Spleen (tissue), 7 donors: ENCODE data around the gene WBP1L.

Experiments
- CTCF ChIP-seq, 11 experiments: fragments of 200-600 bp in 7 of 11; fragments of 450-650 bp in 4 of 11; sonication (generic) in 4 of 11; IDR thresholded peaks in 8 of 11; conservative IDR thresholded peaks in 3 of 11; 1 replicate in 7 of 11; 2 replicates in 4 of 11; pipeline versions ENCODE4 v1.4.0 to v1.8.0; 2016 to 2021; ENCODE audit warnings: antibody characterized with exemption in 11 of 11, inconsistent platforms in 4 of 11, mild to moderate bottlenecking in 1 of 11
- POLR2A ChIP-seq, 3 donors: fragments of 450-650 bp; IDR thresholded peaks; one replicate each; pipeline ENCODE4 v1.5.1; 2017; ENCODE audit warnings: antibody characterized with exemption in 3 of 3, mild to moderate bottlenecking in 1 of 3
- donor health status: DM: no; HTN: no; CAD: no; lungs with moderate emphysema.
- donor health status: DM: no; HTN: no; CAD: no.
- donor health status: DM: no; HTN: no; CAD: no.

DNA sequence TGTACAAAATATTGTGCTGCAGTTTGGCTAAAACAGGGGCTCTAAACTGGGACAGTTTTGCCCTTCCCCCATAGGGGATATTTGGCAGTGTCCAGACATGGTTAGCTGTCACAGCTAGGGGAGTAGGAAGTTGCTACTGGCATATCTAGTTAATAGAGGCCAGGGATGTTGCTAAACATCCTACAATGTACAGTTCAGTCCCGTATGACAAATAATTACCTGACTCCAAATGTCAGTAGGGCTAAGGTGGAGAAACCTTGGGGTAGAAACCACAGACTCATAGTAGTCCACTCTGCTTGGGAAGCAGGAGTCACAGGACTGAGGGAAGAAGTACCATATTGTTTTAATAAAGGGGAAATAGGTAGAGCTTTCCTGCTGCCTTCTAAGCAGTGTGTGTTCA lies 39.8 kb downstream of the WBP1L start:
- TF ChIP-seq POLR2A (IDR thresholded peaks at IDR 0.05), result no peak
- TF ChIP-seq CTCF (IDR thresholded peaks at IDR 0.05 in 8 of 11, conservative IDR thresholded peaks at IDR 0.05 in 3 of 11), result no peak
